CD4-positive, alpha-beta T cell treated with Interleukin-1 beta for 1 hour (primary cell): ENCODE measurements around the gene PUDP.
A peak's percentile ranks its signal among the peaks of the same experiment; 100 is the strongest.
"Not testable (repeated sequence)": the region's sequence is repeated elsewhere in the genome, so short reads cannot be mapped to it uniquely, and the experiment has no call there.

Experiments used
- DNase-seq, 2 donors: peaks; one replicate each; pipeline ENCODE4 v3.0.0-alpha.2; 2020 to 2022

The PUDP gene

GRCh38 chrX:7071390-7071789 lies 76.6 kb downstream of the PUDP start:
- no peak for DNase-seq

GRCh38 chrX:7069556-7069955 lies 78.4 kb downstream of the PUDP start:
- DNase-seq, result no peak

GRCh38 chrX:7068939-7069367 lies 79.0 kb downstream of the PUDP start:
- DNase-seq, result peak in 1 of 2 donors; percentile 5

- no peak for DNase-seq
Measured at GRCh38 chrX:7067256-7067655, 80.7 kb downstream of the PUDP start.

GRCh38 chrX:7065473-7065872 lies 82.5 kb downstream of the PUDP start:
- no peak for DNase-seq

GRCh38 chrX:7062903-7063302 lies 85.0 kb downstream of the PUDP start:
- no peak for DNase-seq

- no peak for DNase-seq
Measured at GRCh38 chrX:7062276-7062675, 85.7 kb downstream of the PUDP start.

- no peak for DNase-seq
Measured at GRCh38 chrX:7061429-7061828, 86.5 kb downstream of the PUDP start.

GRCh38 chrX:7060444-7060843 lies 87.5 kb downstream of the PUDP start:
- no peak for DNase-seq

GRCh38 chrX:7059859-7060258 lies 88.1 kb downstream of the PUDP start:
- no peak for DNase-seq

- no peak for DNase-seq
Measured at GRCh38 chrX:7059214-7059838, 88.6 kb downstream of the PUDP start.

- DNase-seq, result no peak
Measured at GRCh38 chrX:7055386-7056137, 92.4 kb downstream of the PUDP start.

GRCh38 chrX:7054219-7055216 lies 93.4 kb downstream of the PUDP start:
- no peak for DNase-seq

- DNase-seq, result no peak
Measured at GRCh38 chrX:7052541-7052940, 95.4 kb downstream of the PUDP start.

GRCh38 chrX:7050271-7050670 lies 97.7 kb downstream of the PUDP start:
- no peak for DNase-seq

GRCh38 chrX:7047951-7048350 lies 100.0 kb downstream of the PUDP start:
- no peak for DNase-seq

GRCh38 chrX:7045238-7045955 lies 102.6 kb downstream of the PUDP start:
- no peak for DNase-seq

- DNase-seq, result not testable (repeated sequence)
Measured at GRCh38 chrX:7043796-7044433, 104.0 kb downstream of the PUDP start.

GRCh38 chrX:7028246-7028645 lies 119.7 kb downstream of the PUDP start:
- no peak for DNase-seq

- DNase-seq, result no peak
Measured at GRCh38 chrX:7027071-7027470, 120.9 kb downstream of the PUDP start.

GRCh38 chrX:7026365-7026764 lies 121.6 kb downstream of the PUDP start:
- not testable (repeated sequence) for DNase-seq

GRCh38 chrX:7025471-7025870 lies 122.5 kb downstream of the PUDP start:
- no peak for DNase-seq
